Measurements from ENCODE around the gene TRMT61A. TPM values are rescaled to one million over a fixed set of nuclear protein-coding genes. Genes with fewer than 3 reads are reported as not detected.

Gene TRMT61A
- total and polyA plus RNA-seq, 9 of the 15 experiments (the other 6 are each of a cell fraction or from before 2014, with no cell fraction given): 0.10 to 24.8 (median 5.1) TPM

DNA sequence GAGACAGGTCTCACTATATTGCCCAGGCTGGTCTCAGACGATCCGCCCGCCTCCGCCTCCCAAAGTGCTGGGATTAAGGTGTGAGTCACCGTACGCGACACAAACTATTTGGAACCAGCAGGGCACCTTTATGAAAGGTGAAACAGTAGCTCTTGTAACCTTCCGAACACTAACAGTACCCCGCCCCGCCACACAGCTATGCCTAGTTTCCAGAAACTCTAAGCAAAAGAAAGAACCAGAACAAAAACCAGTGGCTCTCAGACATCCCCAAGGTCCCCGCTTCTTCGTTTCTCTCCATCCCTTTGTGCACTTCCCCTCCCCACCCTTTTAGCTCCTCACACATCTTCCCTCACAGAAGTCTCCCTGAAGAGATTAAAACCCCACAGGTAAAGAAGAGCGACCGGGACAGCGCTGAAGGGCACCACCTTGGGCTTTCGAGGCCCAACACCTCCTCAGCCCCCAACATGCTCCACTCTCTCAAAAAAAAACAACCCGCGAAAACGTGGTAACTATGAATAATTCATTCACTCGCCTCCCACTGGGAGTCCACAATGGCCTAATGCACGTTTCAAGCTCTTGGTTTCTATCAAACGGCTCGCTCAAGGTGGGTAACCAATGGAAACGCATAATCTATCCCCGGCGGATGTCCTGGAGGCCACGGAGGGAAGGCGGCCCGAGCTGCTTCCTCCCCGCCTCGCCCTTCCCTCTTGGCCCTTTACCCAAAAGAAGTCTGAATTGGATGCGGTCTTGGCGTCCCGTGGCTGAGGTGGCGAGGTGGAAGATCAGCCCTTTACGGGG, 32.6 kb downstream of the TRMT61A start (continued):
- no peak for TF ChIP-seq ELF1 (tag; IDR thresholded peaks at IDR 0.05)
- no peak for TF ChIP-seq HNRNPK (IDR thresholded peaks at IDR 0.05; ENCODE audit: low read depth, low read length, poor library complexity, severe bottlenecking)
- TF ChIP-seq, protein P1, sequence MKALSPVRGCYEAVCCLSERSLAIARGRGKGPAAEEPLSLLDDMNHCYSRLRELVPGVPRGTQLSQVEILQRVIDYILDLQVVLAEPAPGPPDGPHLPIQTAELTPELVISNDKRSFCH (CRISPR knock-in tag; IDR thresholded peaks at IDR 0.05): no peak
- TF ChIP-seq, protein P1 (tag; IDR thresholded peaks at IDR 0.05): no peak
- TF ChIP-seq ZNF146 (CRISPR knock-in tag; IDR thresholded peaks at IDR 0.05; ENCODE audit: unreplicated experiment): no peak
- TF ChIP-seq PYGO2 (tag; IDR thresholded peaks at IDR 0.05): no peak
- peak in 1 of 2 experiments; percentile 42; a peak in 1 of 4 replicates for TF ChIP-seq SIN3A (IDR thresholded peaks at IDR 0.05; ENCODE audit: borderline replicate concordance in 2 of 2, control insufficient read depth in 1 of 2, low read depth in 2 of 2, low read length in 2 of 2)

DNA sequence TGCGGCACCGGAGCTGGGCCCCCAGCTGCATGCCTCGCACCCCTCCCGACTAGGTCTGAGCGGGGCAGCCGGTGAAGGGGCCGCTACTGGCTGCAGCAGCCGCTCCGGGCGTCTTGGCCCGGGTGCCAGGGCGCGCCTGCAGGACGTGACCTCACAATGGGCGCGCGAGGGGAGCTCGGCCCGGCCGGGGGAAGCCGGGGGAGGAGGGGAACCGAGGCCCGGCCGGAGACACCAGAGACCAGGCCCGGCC, 33.1 kb downstream of the TRMT61A start:
- H4K20me1 ChIP-seq (replicated peaks; ENCODE audit: control insufficient read depth, insufficient read depth, low read length): peaks cover 20% of the 10 kb centered on the region; the same call in 1 of the 2 replicates
- no TSS peak for BruUV-seq (replicated peaks)
- TF ChIP-seq, protein P2, sequence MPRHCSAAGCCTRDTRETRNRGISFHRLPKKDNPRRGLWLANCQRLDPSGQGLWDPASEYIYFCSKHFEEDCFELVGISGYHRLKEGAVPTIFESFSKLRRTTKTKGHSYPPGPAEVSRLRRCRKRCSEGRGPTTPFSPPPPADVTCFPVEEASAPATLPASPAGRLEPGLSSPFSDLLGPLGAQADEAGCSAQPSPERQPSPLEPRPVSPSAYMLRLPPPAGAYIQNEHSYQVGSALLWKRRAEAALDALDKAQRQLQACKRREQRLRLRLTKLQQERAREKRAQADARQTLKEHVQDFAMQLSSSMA (CRISPR knock-in tag; IDR thresholded peaks at IDR 0.05): no peak
- TF ChIP-seq, protein P3, sequence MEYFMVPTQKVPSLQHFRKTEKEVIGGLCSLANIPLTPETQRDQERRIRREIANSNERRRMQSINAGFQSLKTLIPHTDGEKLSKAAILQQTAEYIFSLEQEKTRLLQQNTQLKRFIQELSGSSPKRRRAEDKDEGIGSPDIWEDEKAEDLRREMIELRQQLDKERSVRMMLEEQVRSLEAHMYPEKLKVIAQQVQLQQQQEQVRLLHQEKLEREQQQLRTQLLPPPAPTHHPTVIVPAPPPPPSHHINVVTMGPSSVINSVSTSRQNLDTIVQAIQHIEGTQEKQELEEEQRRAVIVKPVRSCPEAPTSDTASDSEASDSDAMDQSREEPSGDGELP (CRISPR knock-in tag; IDR thresholded peaks at IDR 0.05; ENCODE audit: borderline replicate concordance): 0 out of 2 replicates have a peak, but pooled peaks have one; percentile 19
- TF ChIP-seq ZNF79 (CRISPR knock-in tag; IDR thresholded peaks at IDR 0.05; ENCODE audit: low read depth) (no peak), ESRRA (IDR thresholded peaks at IDR 0.05; ENCODE audit: borderline replicate concordance, low read depth) (no peak), ZNF644 (tag; IDR thresholded peaks at IDR 0.05; ENCODE audit: low read depth) (no peak), RFX7 (CRISPR knock-in tag; IDR thresholded peaks at IDR 0.05) (no peak), CREM (IDR thresholded peaks at IDR 0.05; ENCODE audit: low read depth) (no peak)
- TF ChIP-seq, protein P4, sequence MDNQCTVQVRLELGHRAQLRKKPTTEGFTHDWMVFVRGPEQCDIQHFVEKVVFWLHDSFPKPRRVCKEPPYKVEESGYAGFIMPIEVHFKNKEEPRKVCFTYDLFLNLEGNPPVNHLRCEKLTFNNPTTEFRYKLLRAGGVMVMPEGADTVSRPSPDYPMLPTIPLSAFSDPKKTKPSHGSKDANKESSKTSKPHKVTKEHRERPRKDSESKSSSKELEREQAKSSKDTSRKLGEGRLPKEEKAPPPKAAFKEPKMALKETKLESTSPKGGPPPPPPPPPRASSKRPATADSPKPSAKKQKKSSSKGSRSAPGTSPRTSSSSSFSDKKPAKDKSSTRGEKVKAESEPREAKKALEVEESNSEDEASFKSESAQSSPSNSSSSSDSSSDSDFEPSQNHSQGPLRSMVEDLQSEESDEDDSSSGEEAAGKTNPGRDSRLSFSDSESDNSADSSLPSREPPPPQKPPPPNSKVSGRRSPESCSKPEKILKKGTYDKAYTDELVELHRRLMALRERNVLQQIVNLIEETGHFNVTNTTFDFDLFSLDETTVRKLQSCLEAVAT (IDR thresholded peaks at IDR 0.05): no peak
- TF ChIP-seq, protein P5, sequence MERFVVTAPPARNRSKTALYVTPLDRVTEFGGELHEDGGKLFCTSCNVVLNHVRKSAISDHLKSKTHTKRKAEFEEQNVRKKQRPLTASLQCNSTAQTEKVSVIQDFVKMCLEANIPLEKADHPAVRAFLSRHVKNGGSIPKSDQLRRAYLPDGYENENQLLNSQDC (CRISPR knock-in tag; IDR thresholded peaks at IDR 0.05): no peak

More for the DNA sequence above, 33.1 kb downstream of the TRMT61A start:
- Histone ChIP-seq H3K27ac (ENCODE audit: extremely low read depth, low read depth, low read length) (peak overlapping the region; percentile 96), H3K9ac (ENCODE audit: insufficient read depth in 1 of 2, low read depth in 2 of 2, low read length in 2 of 2) (peak overlapping the region; percentile 84 to 96), H3K36me3 (ENCODE audit: control insufficient read depth, insufficient read depth, low read length) (peaks cover 38% of the 10 kb centered on the region), H3K79me2 (ENCODE audit: control insufficient read depth, insufficient read depth, low read length) (peaks cover 81% of the 10 kb centered on the region), H3K9me1 (ENCODE audit: control insufficient read depth, insufficient read depth, low read length) (no peaks in the 10 kb centered on the region), H3K4me1 (replicated peaks in 1 of 2; ENCODE audit: control insufficient read depth in 2 of 2, insufficient read depth in 2 of 2, low read length in 2 of 2) (peaks cover 3 to 5% of the 10 kb centered on the region in 2 experiments; a peak in 3 of 5 replicates), H3K4me3 (peak overlapping the region; percentile 93), H3K4me2 (ENCODE audit: insufficient read depth, low read length) (peak overlapping the region; percentile 82), H2AFZ (ENCODE audit: low read depth, low read length) (peak overlapping the region; percentile 88; the same call in 1 of the 2 replicates), H3K27me3 (ENCODE audit: control insufficient read depth in 2 of 2, insufficient read depth in 2 of 2, low read length in 2 of 2) (no peaks in the 10 kb centered on the region), H3K9me3 (replicated peaks; ENCODE audit: control insufficient read depth, insufficient read depth, low read depth, low read length) (no peaks in the 10 kb centered on the region)
- intact Hi-C loops (cut with micrococcal nuclease) (loop anchor here (5.0 kb wide), 1 partner anchor 45 kb away; no protein-coding TSS in a partner anchor), in situ Hi-C loops (cut with MboI) (no loop called here)
- ATAC-seq (peak; percentile 62), FAIRE-seq (no peak), DNase-seq (ENCODE audit: extremely low read depth in 1 of 4, low spot score in 3 of 4) (no peak)
- ChIA-PET POLR2A (interaction anchor here (0.6 to 1.2 kb wide), 6 partner anchors 11 to 361 kb away, joined by 3 to 4 read pairs (median 4); no protein-coding TSS in a partner anchor), CTCF (ENCODE audit: low intra/inter-chr PET ratio) (interaction anchor here (0.7 kb wide), 1 partner anchor 1911 kb away, joined by 3 read pairs; no protein-coding TSS in a partner anchor)
- WGBS (ENCODE audit: insufficient coverage, low coverage, missing lambda C conversion rate): 0% methylated on average over 4 of the region's 25 CpGs

Measured in K562 (cell line).